ENCODE data around the gene FOXRED2.

- TF ChIP-seq CTCF (conservative IDR thresholded peaks at IDR 0.05; ENCODE audit: low read length) (no peak), EZH2phosphoT487 (IDR thresholded peaks at IDR 0.05; ENCODE audit: borderline replicate concordance, low read depth, low read length) (no peak)
Measured at GRCh38 chr22:36480941-36481392, 25.9 kb downstream of the FOXRED2 start.

All from OCI-LY7 (cell line).